C4-2B (cell line): Measurements from ENCODE around the gene ACOXL.

Source experiments
- H3K27ac ChIP-seq: fragments of 450-650 bp; 2 replicates; pipeline ENCODE4 v1.5.1; 2017
- ZFX ChIP-seq: fragments of 450-650 bp; IDR thresholded peaks from 2 replicates; pipeline ENCODE4 v1.6.1; 2017
- TF ChIP-seq, protein P1 (sequence below): fragments of 450-650 bp; conservative IDR thresholded peaks from 2 replicates; pipeline ENCODE4 v1.5.1; 2017; ENCODE audit warnings: mild to moderate bottlenecking

ACOXL gene

DNA sequence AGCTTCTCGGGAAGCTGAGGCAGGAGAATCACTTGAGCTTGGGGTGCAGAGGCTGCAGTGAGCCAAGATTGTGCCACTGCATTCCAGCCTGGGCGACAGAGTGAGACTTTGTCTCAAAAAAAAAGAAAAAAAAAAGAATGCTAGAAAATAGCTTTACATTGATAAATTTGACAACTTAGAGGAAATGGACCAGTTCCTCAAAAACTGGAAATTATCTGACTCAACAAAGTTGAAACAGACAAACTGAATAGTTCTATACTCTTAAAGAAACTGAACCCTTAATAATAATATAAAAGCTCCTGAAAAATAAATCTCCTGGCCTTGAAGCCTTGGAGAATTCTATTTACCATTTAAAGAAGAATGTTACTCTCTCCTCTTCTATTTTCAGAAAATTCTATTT, 237.3 kb downstream of the ACOXL start:
- no peak overlapping the region for H3K27ac ChIP-seq
- TF ChIP-seq ZFX: no peak
- TF ChIP-seq, protein P1, sequence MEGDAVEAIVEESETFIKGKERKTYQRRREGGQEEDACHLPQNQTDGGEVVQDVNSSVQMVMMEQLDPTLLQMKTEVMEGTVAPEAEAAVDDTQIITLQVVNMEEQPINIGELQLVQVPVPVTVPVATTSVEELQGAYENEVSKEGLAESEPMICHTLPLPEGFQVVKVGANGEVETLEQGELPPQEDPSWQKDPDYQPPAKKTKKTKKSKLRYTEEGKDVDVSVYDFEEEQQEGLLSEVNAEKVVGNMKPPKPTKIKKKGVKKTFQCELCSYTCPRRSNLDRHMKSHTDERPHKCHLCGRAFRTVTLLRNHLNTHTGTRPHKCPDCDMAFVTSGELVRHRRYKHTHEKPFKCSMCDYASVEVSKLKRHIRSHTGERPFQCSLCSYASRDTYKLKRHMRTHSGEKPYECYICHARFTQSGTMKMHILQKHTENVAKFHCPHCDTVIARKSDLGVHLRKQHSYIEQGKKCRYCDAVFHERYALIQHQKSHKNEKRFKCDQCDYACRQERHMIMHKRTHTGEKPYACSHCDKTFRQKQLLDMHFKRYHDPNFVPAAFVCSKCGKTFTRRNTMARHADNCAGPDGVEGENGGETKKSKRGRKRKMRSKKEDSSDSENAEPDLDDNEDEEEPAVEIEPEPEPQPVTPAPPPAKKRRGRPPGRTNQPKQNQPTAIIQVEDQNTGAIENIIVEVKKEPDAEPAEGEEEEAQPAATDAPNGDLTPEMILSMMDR: no peak

DNA sequence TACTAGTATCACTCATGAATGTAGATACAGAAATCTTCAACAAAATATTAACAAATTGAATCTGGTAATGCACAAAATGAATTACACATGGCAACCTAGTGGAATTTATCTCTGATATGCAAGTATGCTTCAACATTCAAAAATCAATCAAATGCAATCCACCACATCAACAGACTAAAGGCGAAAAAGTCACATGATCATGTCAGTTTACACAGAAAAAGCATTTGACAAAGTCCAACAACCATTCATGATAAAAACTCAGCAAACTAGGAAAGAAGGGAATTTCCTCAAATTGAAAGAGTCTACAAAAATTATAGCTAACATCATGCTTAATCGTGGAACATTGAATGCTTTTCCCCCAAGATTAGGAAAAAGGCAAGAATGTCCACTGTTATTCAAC, 237.8 kb downstream of the ACOXL start:
- no peak for TF ChIP-seq ZFX
- TF ChIP-seq, protein P1: no peak
- no peak overlapping the region for H3K27ac ChIP-seq

DNA sequence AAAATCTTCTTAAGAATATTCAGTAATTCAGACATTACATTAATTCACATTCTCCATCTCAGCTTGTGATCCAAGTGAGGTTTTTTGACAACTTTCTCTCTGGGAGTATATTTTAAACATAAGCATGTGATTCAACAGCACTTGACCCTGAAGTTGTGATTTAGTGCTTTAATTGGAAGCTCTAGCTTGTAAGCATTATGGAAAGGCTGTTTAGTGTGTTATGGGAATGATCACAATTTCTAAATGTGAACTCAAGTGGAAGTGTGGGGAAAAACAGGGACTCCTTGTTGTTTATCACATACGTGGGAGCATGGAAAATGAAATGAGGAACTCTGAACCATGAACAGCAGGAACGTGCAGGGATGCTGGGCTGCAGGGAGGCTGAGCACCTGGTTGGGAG, 239.4 kb downstream of the ACOXL start:
- no peak overlapping the region for H3K27ac ChIP-seq
- TF ChIP-seq ZFX: no peak
- TF ChIP-seq, protein P1: no peak

DNA sequence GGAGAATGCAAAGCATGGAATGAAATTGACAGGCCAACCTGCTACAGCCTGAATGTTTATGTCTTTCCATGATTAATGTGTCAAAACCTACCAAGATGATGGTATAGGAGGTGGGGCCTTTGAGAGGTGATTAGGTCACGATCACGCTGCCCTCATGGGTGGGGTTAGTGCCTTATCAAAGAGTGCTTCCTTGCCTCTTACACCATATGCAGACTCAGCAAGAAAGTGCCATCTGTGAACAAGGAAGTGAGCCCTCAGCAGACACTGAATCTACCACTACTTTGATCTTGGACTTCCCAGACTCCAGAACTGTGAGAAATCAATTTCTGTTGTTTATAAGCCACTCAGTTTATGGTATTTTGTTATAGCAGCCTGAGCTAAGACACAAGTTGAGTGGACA, 240.9 kb downstream of the ACOXL start:
- TF ChIP-seq, protein P1: no peak
- no peak for TF ChIP-seq ZFX
- no peak overlapping the region for H3K27ac ChIP-seq

DNA sequence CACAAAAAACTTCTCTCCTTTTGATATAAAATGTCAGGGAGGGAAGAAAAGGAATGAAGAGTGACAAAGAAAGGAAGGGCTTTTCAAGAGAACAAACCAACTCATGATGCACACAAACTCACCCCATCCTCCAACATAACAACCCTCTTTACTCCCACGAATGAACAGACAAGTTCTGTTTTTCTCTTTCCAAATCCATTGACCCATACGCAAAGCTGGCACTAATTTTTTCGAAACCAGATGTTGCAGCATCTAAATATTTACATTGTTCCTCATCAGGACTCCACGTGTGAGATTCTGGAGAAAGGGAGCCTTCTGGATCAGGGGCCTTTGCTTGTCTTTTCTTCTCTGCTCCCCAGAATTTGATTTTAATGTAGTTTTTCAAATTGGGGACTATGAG, 245.0 kb downstream of the ACOXL start:
- no peak overlapping the region for H3K27ac ChIP-seq
- TF ChIP-seq, protein P1: no peak
- no peak for TF ChIP-seq ZFX

DNA sequence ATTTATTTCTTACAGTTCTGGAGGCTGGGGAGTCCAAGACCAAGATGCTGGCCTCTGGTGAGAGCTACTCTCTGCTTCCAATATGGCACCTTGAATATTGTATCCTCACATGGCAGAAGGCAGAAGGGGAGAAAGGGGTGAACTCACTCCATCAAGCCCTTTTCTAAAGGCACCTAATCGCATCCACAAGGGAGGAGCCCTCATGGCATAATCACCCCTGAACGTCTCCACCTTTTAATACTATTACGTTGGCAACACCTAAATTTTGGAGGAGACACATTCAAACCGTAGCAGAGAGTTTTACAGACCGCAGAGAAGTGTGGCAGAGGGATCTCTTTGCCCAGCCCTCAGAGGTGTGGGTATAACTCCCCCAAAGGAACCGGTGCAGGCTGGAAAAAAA, 245.8 kb downstream of the ACOXL start:
- TF ChIP-seq, protein P1: no peak
- no peak for TF ChIP-seq ZFX

DNA sequence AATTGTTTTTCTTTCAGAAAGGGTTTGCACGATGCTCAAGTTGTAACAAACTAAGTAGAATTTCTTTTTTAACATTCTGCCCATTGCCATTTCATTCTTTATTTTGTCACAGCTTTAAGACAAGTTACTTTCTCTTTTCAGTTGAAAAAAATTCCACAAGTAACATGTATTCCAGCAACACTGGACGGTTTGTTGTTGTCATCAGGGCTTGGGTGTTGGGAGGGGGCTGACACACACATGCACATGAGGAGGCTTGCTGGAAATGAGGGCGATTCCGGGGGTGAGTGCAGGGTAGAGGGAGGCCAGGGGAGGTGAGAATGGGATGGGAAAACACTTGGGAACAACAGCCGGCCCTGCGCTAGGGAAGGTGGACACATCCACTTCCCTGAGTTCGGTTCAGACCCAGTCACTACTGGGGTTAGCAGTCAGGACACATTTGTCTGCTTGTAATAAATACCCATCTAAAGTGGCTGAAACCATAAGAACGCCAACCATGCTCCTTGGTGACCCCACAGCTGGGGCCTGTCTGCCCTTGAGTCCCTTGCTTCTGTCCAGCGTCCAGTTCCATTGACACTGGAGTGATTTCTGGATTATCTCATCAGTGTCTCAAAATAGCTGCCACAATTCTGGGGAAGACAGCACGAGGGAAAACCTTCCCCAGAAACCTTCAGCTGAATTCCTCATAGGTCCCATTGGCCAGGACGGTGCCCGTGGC, 246.5 kb downstream of the ACOXL start:
- H3K27ac ChIP-seq: no peak overlapping the region
- TF ChIP-seq, protein P1: no peak
- TF ChIP-seq ZFX: no peak

More for the DNA sequence above, 245.8 kb downstream of the ACOXL start:
- no peak overlapping the region for H3K27ac ChIP-seq
